ENCODE measurements around the gene IFI35. TPM values are rescaled to one million over a fixed set of nuclear protein-coding genes. Genes with fewer than 3 reads are reported as not detected.

Gene IFI35
- polyA plus RNA-seq, 1 of the 3 experiments (the other 2 are of a cell fraction): 17.6 TPM

- TF ChIP-seq ELF1 (IDR thresholded peaks at IDR 0.05): no peak
- no peak for TF ChIP-seq TAF1 (IDR thresholded peaks at IDR 0.05; ENCODE audit: borderline replicate concordance, low read depth, low read length)
- no peak for TF ChIP-seq ZBTB33 (IDR thresholded peaks at IDR 0.05; ENCODE audit: borderline replicate concordance, low read depth)
- TF ChIP-seq POLR2AphosphoS5 (IDR thresholded peaks at IDR 0.05; ENCODE audit: low read depth, low read length): no peak
- TF ChIP-seq NFIC (IDR thresholded peaks at IDR 0.05; ENCODE audit: borderline replicate concordance): no peak
- no peak for TF ChIP-seq FOXJ3 (CRISPR knock-in tag; IDR thresholded peaks at IDR 0.05)
- TF ChIP-seq SMC3 (IDR thresholded peaks at IDR 0.05; ENCODE audit: low read depth, low read length): no peak
- no peak for TF ChIP-seq EZH2phosphoT487 (IDR thresholded peaks at IDR 0.05; ENCODE audit: borderline replicate concordance, low read depth)
- TF ChIP-seq TCF12 (IDR thresholded peaks at IDR 0.05): no peak
- no peak for TF ChIP-seq JUND (IDR thresholded peaks at IDR 0.05)
- no peak for TF ChIP-seq GATA2 (CRISPR knock-in tag; IDR thresholded peaks at IDR 0.05)
- TF ChIP-seq EP300 (IDR thresholded peaks at IDR 0.05; ENCODE audit: borderline replicate concordance in 1 of 2, low read depth in 1 of 2, low read length in 1 of 2): no peak
- TF ChIP-seq TEAD4 (IDR thresholded peaks at IDR 0.05; ENCODE audit: borderline replicate concordance, insufficient read depth): no peak
- Histone ChIP-seq H2AFZ (ENCODE audit: low read depth) (no peak overlapping the region), H3K4me3 (ENCODE audit: low read depth in 2 of 2, low read length in 1 of 2) (no peak overlapping the region), H3K79me2 (ENCODE audit: insufficient read depth) (peaks cover 17% of the 10 kb centered on the region), H3K9me2 (no peaks in the 10 kb centered on the region), H3K27me3 (ENCODE audit: insufficient read depth) (no peaks in the 10 kb centered on the region), H3K4me1 (ENCODE audit: control insufficient read depth in 1 of 2, insufficient read depth in 2 of 2, low read depth in 1 of 2, low read length in 1 of 2) (peaks cover 0 to 25% of the 10 kb centered on the region in 2 experiments; a peak in 2 of 4 replicates), H3K9me3 (no peaks in the 10 kb centered on the region), H4K20me1 (ENCODE audit: insufficient read depth) (0 out of 2 replicates have a peak, but pooled peaks cover 6% of the 10 kb centered on the region), H3K36me3 (replicated peaks in 1 of 2; ENCODE audit: control insufficient read depth in 1 of 2, insufficient read depth in 2 of 2, low read length in 1 of 2) (peaks cover 15 to 29% of the 10 kb centered on the region in 2 experiments), H3K4me2 (no peak overlapping the region), H3K27ac (ENCODE audit: low read depth in 2 of 2, low read length in 1 of 2) (no peak overlapping the region), H3K9ac (no peak overlapping the region), H3F3A (replicated peaks; ENCODE audit: insufficient read depth) (no peaks in the 10 kb centered on the region)
- POLR2A ChIA-PET: interaction anchor here (1.0 kb wide), 1 partner anchor 17 kb away, joined by 3 read pairs; the partner anchor contains the start of gene RPL27
- no peak for DNase-seq
- CTCF ChIA-PET: interaction anchor here (0.8 kb wide), 1 partner anchor 17 kb away, joined by 3 read pairs; no protein-coding TSS in a partner anchor
- 96% methylated on average over 8 of the region's 9 CpGs for WGBS (ENCODE audit: low lambda C conversion rate)
Observed at GRCh38 chr17:43015579-43015978, 9.0 kb downstream of the IFI35 start.

GRCh38 chr17:43016216-43016615 lies 9.6 kb downstream of the IFI35 start:
- Histone ChIP-seq H3K9me2 (no peaks in the 10 kb centered on the region), H3K27me3 (ENCODE audit: insufficient read depth) (no peaks in the 10 kb centered on the region), H4K20me1 (ENCODE audit: insufficient read depth) (0 out of 2 replicates have a peak, but pooled peaks cover 6% of the 10 kb centered on the region), H3F3A (replicated peaks; ENCODE audit: insufficient read depth) (no peaks in the 10 kb centered on the region), H3K79me2 (ENCODE audit: insufficient read depth) (peaks cover 24% of the 10 kb centered on the region), H3K27ac (ENCODE audit: low read depth in 2 of 2, low read length in 1 of 2) (no peak overlapping the region), H2AFZ (ENCODE audit: low read depth) (no peak overlapping the region), H3K4me3 (ENCODE audit: low read depth in 2 of 2, low read length in 1 of 2) (no peak overlapping the region), H3K4me2 (no peak overlapping the region), H3K4me1 (ENCODE audit: control insufficient read depth in 1 of 2, insufficient read depth in 2 of 2, low read depth in 1 of 2, low read length in 1 of 2) (peaks cover 0 to 26% of the 10 kb centered on the region in 2 experiments; a peak in 2 of 4 replicates), H3K9me3 (no peaks in the 10 kb centered on the region), H3K36me3 (replicated peaks in 1 of 2; ENCODE audit: control insufficient read depth in 1 of 2, insufficient read depth in 2 of 2, low read length in 1 of 2) (peaks cover 15 to 29% of the 10 kb centered on the region in 2 experiments), H3K9ac (no peak overlapping the region)
- ChIA-PET CTCF (no interaction called here), POLR2A (no interaction called here)
- DNase-seq: no peak
- 80% methylated on average over 1 of the region's 7 CpGs for WGBS (ENCODE audit: low lambda C conversion rate)
- TF ChIP-seq EP300 (IDR thresholded peaks at IDR 0.05; ENCODE audit: borderline replicate concordance in 1 of 2, low read depth in 1 of 2, low read length in 1 of 2): no peak
- no peak for TF ChIP-seq GABPA (IDR thresholded peaks at IDR 0.05; ENCODE audit: low read depth)
- TF ChIP-seq FOXJ3 (CRISPR knock-in tag; IDR thresholded peaks at IDR 0.05): no peak
- TF ChIP-seq USF2 (IDR thresholded peaks at IDR 0.05; ENCODE audit: borderline replicate concordance, low read depth, low read length): no peak
- no peak for TF ChIP-seq RCOR1 (IDR thresholded peaks at IDR 0.05; ENCODE audit: low read length)
- no peak for TF ChIP-seq YY1 (IDR thresholded peaks at IDR 0.05; ENCODE audit: low read depth)
- no peak for TF ChIP-seq USF1 (IDR thresholded peaks at IDR 0.05; ENCODE audit: borderline replicate concordance, low read depth)
- TF ChIP-seq TCF12 (IDR thresholded peaks at IDR 0.05): no peak
- no peak for TF ChIP-seq SMC3 (IDR thresholded peaks at IDR 0.05; ENCODE audit: low read depth, low read length)
- TF ChIP-seq FOXM1 (IDR thresholded peaks at IDR 0.05; ENCODE audit: low read depth): no peak
- TF ChIP-seq SIN3A (IDR thresholded peaks at IDR 0.05; ENCODE audit: borderline replicate concordance, low read depth, low read length): no peak
- TF ChIP-seq REST (IDR thresholded peaks at IDR 0.05; ENCODE audit: low read depth, low read length): no peak

All from SK-N-SH (cell line).